MCF 10A (cell line): Measurements from ENCODE around the gene SIGLEC9. TPM values are rescaled to one million over a fixed set of nuclear protein-coding genes. Genes with fewer than 3 reads are reported as not detected.
"Not testable (repeated sequence)": the region's sequence is repeated elsewhere in the genome, so short reads cannot be mapped to it uniquely, and the experiment has no call there.

Experiments used
- BruUV-seq: library from RNA; stranded (reverse); fragments of 400-500 nt; replicated peaks from 2 replicates; lab custom pipeline; 2021; lab: Mats Ljungman, UMichigan
- CTCF ChIA-PET: fragments of 300-600 bp; sonication (Branson Sonifier 250); formaldehyde crosslinking; extraction: SDS; loops from one replicate; lab custom pipeline; 2021; ENCODE audit warnings: antibody characterized with exemption, inconsistent platforms; lab: Yijun Ruan, JAX
- POLR2A ChIA-PET: fragments of 300-600, 350-650 bp; sonication (Branson Sonifier 250); formaldehyde crosslinking; extraction: SDS; loops from one replicate; lab custom pipeline; 2020; ENCODE audit warnings: antibody characterized with exemption, inconsistent platforms; lab: Yijun Ruan, JAX
- DNase-seq: peaks from one replicate; pipeline ENCODE4 v3.0.0-alpha.2; 2018; ENCODE audit not compliant: unreplicated experiment
- H3K27ac Mint-ChIP-seq: one replicate; pipeline ENCODE4 v1.8.0; 2022; ENCODE audit warnings: mild to moderate bottlenecking, low read depth, mixed read lengths; ENCODE audit not compliant: unreplicated experiment
- H3K27me3 Mint-ChIP-seq: one replicate; pipeline ENCODE4 v1.8.0; 2022; ENCODE audit warnings: mixed read lengths; ENCODE audit not compliant: insufficient read depth, unreplicated experiment
- H3K36me3 Mint-ChIP-seq: one replicate; pipeline ENCODE4 v1.8.0; 2022; ENCODE audit warnings: mild to moderate bottlenecking, moderate library complexity, mixed read lengths; ENCODE audit not compliant: insufficient read depth, unreplicated experiment
- H3K4me1 Mint-ChIP-seq: one replicate; pipeline ENCODE4 v1.8.0; 2022; ENCODE audit warnings: mixed read lengths; ENCODE audit not compliant: insufficient read depth, unreplicated experiment
- H3K4me3 Mint-ChIP-seq: one replicate; pipeline ENCODE4 v1.8.0; 2022; ENCODE audit warnings: mild to moderate bottlenecking, moderate library complexity, mixed read lengths; ENCODE audit not compliant: unreplicated experiment
- H3K9me3 Mint-ChIP-seq: one replicate; pipeline ENCODE4 v1.8.0; 2022; ENCODE audit warnings: mixed read lengths; ENCODE audit not compliant: unreplicated experiment
- CTCF ChIP-seq: fragments of 200-600 bp; IDR thresholded peaks from one replicate; pipeline ENCODE4 v1.8.0; 2022; ENCODE audit warnings: antibody characterized with exemption, mild to moderate bottlenecking; ENCODE audit not compliant: unreplicated experiment
- intact Hi-C: fragments of 100-400 bp; cut with micrococcal nuclease; formaldehyde crosslinking; loops from 2 replicates; pipeline ENCODE4 v1.14.1; 2022
- total RNA-seq: library from RNA; stranded (reverse); gene quantifications from 2 replicates; pipeline ENCODE4 v1.2.3, GENCODE V29; 2022

The SIGLEC9 gene
- total RNA-seq, 1 experiment from 2014 or later, result not detected

- POLR2A ChIA-PET, result no interaction called here
- Mint-ChIP-seq H3K27me3 (no peaks in the 10 kb centered on the region), H3K9me3 (peaks cover 6% of the 10 kb centered on the region), H3K27ac (no peak within 1 kb of the TSS), H3K4me1 (no peaks in the 10 kb centered on the region), H3K4me3 (no peak within 1 kb of the TSS), H3K36me3 (peaks cover 5% of the 10 kb centered on the region)
- no peak for DNase-seq
- no peak for TF ChIP-seq CTCF
- intact Hi-C loops, result no loop called here
- CTCF ChIA-PET, result no interaction called here
- no TSS peak for BruUV-seq
These were observed 17.4 kb downstream of the SIGLEC9 start, which contains the start of gene SIGLEC7 for GRCh38 chr19:51142119-51142518. SIGLEC7 (plus strand) TSS chr19:51142301; CDS start chr19:51142370, 69 bp downstream.

- DNase-seq, H3K4me1 Mint-ChIP-seq, H3K27me3 Mint-ChIP-seq, CTCF ChIA-PET, H3K9me3 Mint-ChIP-seq, H3K36me3 Mint-ChIP-seq, POLR2A ChIA-PET, intact Hi-C loops, H3K4me3 Mint-ChIP-seq, BruUV-seq, H3K27ac Mint-ChIP-seq: not testable (repeated sequence)
These were observed 18.2 kb downstream of the SIGLEC9 start for GRCh38 chr19:51142809-51143475.

GRCh38 chr19:51143486-51143885 is 18.8 kb downstream of the SIGLEC9 start:
- Mint-ChIP-seq H3K27ac (no peak overlapping the region), H3K36me3 (peaks cover 5% of the 10 kb centered on the region), H3K4me3 (no peak overlapping the region), H3K27me3 (no peaks in the 10 kb centered on the region), H3K9me3 (peaks cover 11% of the 10 kb centered on the region), H3K4me1 (no peaks in the 10 kb centered on the region)
- CTCF ChIA-PET, result no interaction called here
- intact Hi-C loops, result no loop called here
- no peak for DNase-seq
- BruUV-seq, result no TSS peak
- no peak for TF ChIP-seq CTCF
- POLR2A ChIA-PET, result no interaction called here

GRCh38 chr19:51144482-51145045 is 19.9 kb downstream of the SIGLEC9 start:
- ChIA-PET POLR2A (no interaction called here), CTCF (interaction anchor here (1.2 to 1.7 kb wide), 2 partner anchors 15 to 25 kb away, joined by 3 to 5 read pairs; no protein-coding TSS in a partner anchor)
- intact Hi-C loops, result no loop called here
- H3K4me1 Mint-ChIP-seq, result no peaks in the 10 kb centered on the region
- H3K27ac Mint-ChIP-seq, result no peak overlapping the region
- H3K4me3 Mint-ChIP-seq, result no peak overlapping the region
- no peak for DNase-seq
- peaks cover 15% of the 10 kb centered on the region for H3K9me3 Mint-ChIP-seq
- no TSS peak for BruUV-seq
- TF ChIP-seq CTCF, result no peak
- peaks cover 5% of the 10 kb centered on the region for H3K36me3 Mint-ChIP-seq
- H3K27me3 Mint-ChIP-seq, result no peaks in the 10 kb centered on the region
